ENCODE data around the gene HPS3.

Gene HPS3

GRCh38 chr3:149122721-149123578 lies 6.5 kb upstream of the HPS3 start:
- no peak for DNase-seq (ENCODE audit: low spot score)

GRCh38 chr3:149128821-149129220 lies 617 bp upstream of the HPS3 start:
- no peak for DNase-seq (ENCODE audit: low spot score)

- no peak for DNase-seq (ENCODE audit: low spot score)
Observed at GRCh38 chr3:149131589-149131988, 2.2 kb downstream of the HPS3 start.

- no peak for DNase-seq (ENCODE audit: low spot score)
Observed at GRCh38 chr3:149134575-149134974, 5.1 kb downstream of the HPS3 start.

GRCh38 chr3:149142682-149143081 lies 13.2 kb downstream of the HPS3 start:
- DNase-seq (ENCODE audit: low spot score), result no peak

- DNase-seq (ENCODE audit: low spot score), result no peak
Observed at GRCh38 chr3:149145356-149145755, 15.9 kb downstream of the HPS3 start.

GRCh38 chr3:149145974-149146373 lies 16.5 kb downstream of the HPS3 start:
- DNase-seq (ENCODE audit: low spot score), result peak; percentile 7

GRCh38 chr3:149150436-149150835 lies 21.0 kb downstream of the HPS3 start:
- no peak for DNase-seq (ENCODE audit: low spot score)

- DNase-seq (ENCODE audit: low spot score), result no peak
Observed at GRCh38 chr3:149151843-149152242, 22.4 kb downstream of the HPS3 start.

- no peak for DNase-seq (ENCODE audit: low spot score)
Observed at GRCh38 chr3:149152420-149152819, 23.0 kb downstream of the HPS3 start.

GRCh38 chr3:149153402-149153801 lies 24.0 kb downstream of the HPS3 start:
- DNase-seq (ENCODE audit: low spot score), result no peak

GRCh38 chr3:149160754-149161300 lies 31.4 kb downstream of the HPS3 start:
- no peak for DNase-seq (ENCODE audit: low spot score)

GRCh38 chr3:149162007-149162406 lies 32.6 kb downstream of the HPS3 start:
- DNase-seq (ENCODE audit: low spot score), result no peak

- no peak for DNase-seq (ENCODE audit: low spot score)
Observed at GRCh38 chr3:149163066-149163465, 33.6 kb downstream of the HPS3 start.

- no peak for DNase-seq (ENCODE audit: low spot score)
Observed at GRCh38 chr3:149167898-149168297, 38.5 kb downstream of the HPS3 start.

GRCh38 chr3:149170672-149171071 lies 41.2 kb downstream of the HPS3 start:
- DNase-seq (ENCODE audit: low spot score), result no peak

GRCh38 chr3:149174901-149175300 lies 45.5 kb downstream of the HPS3 start:
- no peak for DNase-seq (ENCODE audit: low spot score)

- DNase-seq (ENCODE audit: low spot score), result no peak
Observed at GRCh38 chr3:149177122-149177521, 47.7 kb downstream of the HPS3 start.

- DNase-seq (ENCODE audit: low spot score), result no peak
Observed at GRCh38 chr3:149179220-149179619, 49.8 kb downstream of the HPS3 start.

- DNase-seq (ENCODE audit: low spot score), result no peak
Observed at GRCh38 chr3:149180057-149180573, 50.7 kb downstream of the HPS3 start.

GRCh38 chr3:149181182-149181581 lies 51.7 kb downstream of the HPS3 start:
- no peak for DNase-seq (ENCODE audit: low spot score)

- DNase-seq (ENCODE audit: low spot score), result no peak
Observed at GRCh38 chr3:149186219-149186618, 56.8 kb downstream of the HPS3 start.

- no peak for DNase-seq (ENCODE audit: low spot score)
Observed at GRCh38 chr3:149186721-149187120, 57.3 kb downstream of the HPS3 start.

GRCh38 chr3:149188494-149188893 lies 59.1 kb downstream of the HPS3 start:
- DNase-seq (ENCODE audit: low spot score), result no peak
